HG03135 (cell line): ENCODE measurements around the gene TBC1D8B.

ENCODE experiments used
- ATAC-seq: cut with Tn5 transposase; IDR thresholded peaks from one replicate; pipeline ENCODE4 v1.9.1; 2021; ENCODE audit warnings: mild to moderate bottlenecking, moderate library complexity; ENCODE audit not compliant: unreplicated experiment

Gene TBC1D8B

GRCh38 chrX:106897259-106897658 lies 94.8 kb downstream of the TBC1D8B start:
- ATAC-seq: no peak

GRCh38 chrX:106898462-106898861 lies 96.0 kb downstream of the TBC1D8B start:
- ATAC-seq: peak; percentile 66

- no peak for ATAC-seq
These were observed 96.8 kb downstream of the TBC1D8B start for GRCh38 chrX:106899276-106899675.

- no peak for ATAC-seq
These were observed 97.4 kb downstream of the TBC1D8B start for GRCh38 chrX:106899841-106900240.

- no peak for ATAC-seq
These were observed 98.9 kb downstream of the TBC1D8B start for GRCh38 chrX:106901341-106901740.

- no peak for ATAC-seq
These were observed 99.3 kb downstream of the TBC1D8B start for GRCh38 chrX:106901781-106902219.

GRCh38 chrX:106902684-106903083 lies 100.2 kb downstream of the TBC1D8B start:
- no peak for ATAC-seq

- no peak for ATAC-seq
These were observed 100.9 kb downstream of the TBC1D8B start, which contains the start of gene RIPPLY1 for GRCh38 chrX:106903291-106903824. RIPPLY1 (minus strand) TSS chrX:106903341; CDS start chrX:106903287, 54 bp downstream.

GRCh38 chrX:106903856-106904528 lies 101.5 kb downstream of the TBC1D8B start:
- no peak for ATAC-seq

GRCh38 chrX:106905064-106905708 lies 102.7 kb downstream of the TBC1D8B start:
- no peak for ATAC-seq

GRCh38 chrX:106906361-106906760 lies 103.9 kb downstream of the TBC1D8B start:
- no peak for ATAC-seq

GRCh38 chrX:106912864-106913263 lies 110.4 kb downstream of the TBC1D8B start:
- no peak for ATAC-seq

- ATAC-seq: no peak
These were observed 115.5 kb downstream of the TBC1D8B start for GRCh38 chrX:106917830-106918500.

GRCh38 chrX:106919932-106920452 lies 117.5 kb downstream of the TBC1D8B start, which contains the start of gene CLDN2:
CLDN2 (plus strand) TSS chrX:106920402; CDS start chrX:106928229, 7,827 bp downstream.
- no peak for ATAC-seq

- ATAC-seq: no peak
These were observed 119.2 kb downstream of the TBC1D8B start for GRCh38 chrX:106921637-106922036.
